GM18909 (cell line): ENCODE data around the gene S100Z.
"Not testable (repeated sequence)": the region's sequence is repeated elsewhere in the genome, so short reads cannot be mapped to it uniquely, and the experiment has no call there.

Experiments
- ATAC-seq: cut with Tn5 transposase; IDR thresholded peaks from one replicate; pipeline ENCODE4 v1.9.1; 2021; ENCODE audit warnings: mild to moderate bottlenecking; ENCODE audit not compliant: unreplicated experiment, poor library complexity

The S100Z gene

DNA sequence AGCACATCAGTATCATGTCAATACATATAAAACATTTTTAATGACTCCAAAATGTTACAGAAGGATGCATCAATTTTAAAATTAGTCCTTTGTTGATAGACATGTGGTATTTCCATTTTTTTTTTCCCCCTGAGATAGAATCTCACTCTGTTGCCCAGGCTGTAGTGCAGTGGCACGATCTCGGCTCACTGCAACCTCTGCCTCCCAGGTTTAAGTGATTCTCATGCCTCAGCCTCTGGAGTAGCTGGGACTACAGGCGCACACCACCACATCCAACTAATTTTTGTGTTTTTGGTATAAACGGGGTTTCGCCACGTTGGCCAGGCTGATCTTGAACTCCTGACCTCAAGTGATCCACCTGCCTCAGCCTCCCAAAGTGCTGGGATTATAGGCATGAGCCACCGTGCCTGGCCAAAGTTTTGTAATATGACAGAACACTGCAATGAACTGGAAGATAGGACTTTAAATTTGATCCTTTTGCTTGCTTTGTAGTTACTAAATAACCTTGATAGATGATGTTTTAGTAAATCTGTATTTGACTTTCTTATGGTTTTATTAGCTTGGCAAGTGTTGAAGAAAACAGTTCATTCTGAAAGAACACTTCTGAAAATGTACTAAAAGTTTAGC, 27.6 kb upstream of the S100Z start:
- ATAC-seq = not testable (repeated sequence)

DNA sequence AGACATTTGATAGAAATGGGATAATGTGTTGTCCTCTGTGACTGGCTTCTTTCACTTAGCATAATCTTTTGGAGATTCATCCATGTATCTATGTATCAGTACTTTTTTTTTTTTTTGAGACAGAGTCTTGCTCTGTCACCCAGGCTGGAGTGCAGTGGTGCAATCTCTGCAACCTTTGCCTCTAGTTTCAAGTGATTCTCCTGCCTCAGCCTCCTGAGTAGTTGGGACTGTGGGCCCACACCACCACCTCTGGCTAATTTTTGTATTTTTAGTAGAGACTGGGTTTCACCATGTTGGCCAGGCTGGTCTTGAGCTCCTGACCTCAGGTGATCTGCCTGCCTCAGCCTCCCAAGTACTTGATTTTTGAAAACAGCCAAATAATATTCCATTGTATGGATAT, 23.4 kb upstream of the S100Z start:
- not testable (repeated sequence) for ATAC-seq

DNA sequence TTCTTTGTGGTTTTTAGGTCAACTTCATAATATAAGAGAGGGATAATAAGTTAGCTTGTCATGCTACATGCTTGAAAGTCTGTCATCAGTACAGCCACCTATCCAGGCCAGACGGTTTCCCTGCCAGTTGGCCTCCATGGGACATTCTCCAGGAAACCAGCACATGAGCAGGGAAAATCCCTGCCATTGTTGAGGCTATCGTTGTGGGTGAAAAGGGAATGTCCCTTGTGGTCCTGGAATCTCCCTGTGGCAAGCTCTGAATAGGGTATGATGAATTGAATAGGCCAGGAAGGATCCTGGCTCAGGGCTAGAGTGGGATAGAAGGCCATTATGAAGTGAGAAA, 18.7 kb upstream of the S100Z start:
- no peak for ATAC-seq

DNA sequence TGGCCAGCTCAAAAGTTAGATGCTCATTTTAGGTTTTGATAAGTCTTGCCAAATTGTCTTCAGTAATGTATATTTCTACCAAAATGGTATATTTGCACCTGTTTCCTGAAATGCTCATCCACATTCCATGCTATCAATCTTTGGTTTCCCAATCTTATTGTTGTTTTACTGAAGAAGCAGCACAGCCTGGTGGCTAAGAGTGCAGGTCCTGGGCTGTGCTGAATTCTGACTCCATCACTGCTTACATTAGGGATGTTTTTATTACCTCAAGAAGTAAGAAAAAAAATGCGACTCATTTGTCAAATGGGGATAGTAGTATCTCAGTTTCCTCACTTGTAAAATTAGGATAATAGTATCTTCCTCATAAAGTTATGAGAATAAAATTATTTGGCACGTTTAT, 13.6 kb upstream of the S100Z start:
- no peak for ATAC-seq

DNA sequence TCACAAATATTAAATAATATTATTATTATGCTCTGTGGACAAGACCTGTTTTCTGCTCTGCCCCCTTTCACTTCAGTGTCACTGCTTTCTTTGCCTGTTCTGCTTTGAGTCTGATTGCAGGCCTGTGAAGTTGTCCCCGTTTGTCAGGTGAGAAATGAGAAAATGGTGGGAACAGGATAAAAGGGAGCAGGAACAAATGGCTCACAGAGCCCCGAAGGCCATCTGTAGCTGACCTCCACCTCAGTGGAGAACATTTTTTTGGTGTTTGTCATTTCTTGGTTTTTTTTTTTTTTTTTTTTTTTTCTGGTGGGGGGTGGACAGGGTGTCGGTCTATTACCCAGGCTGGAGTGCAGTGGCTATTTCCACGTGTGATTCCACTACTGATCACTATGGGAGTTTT, 13.2 kb upstream of the S100Z start:
- no peak for ATAC-seq

DNA sequence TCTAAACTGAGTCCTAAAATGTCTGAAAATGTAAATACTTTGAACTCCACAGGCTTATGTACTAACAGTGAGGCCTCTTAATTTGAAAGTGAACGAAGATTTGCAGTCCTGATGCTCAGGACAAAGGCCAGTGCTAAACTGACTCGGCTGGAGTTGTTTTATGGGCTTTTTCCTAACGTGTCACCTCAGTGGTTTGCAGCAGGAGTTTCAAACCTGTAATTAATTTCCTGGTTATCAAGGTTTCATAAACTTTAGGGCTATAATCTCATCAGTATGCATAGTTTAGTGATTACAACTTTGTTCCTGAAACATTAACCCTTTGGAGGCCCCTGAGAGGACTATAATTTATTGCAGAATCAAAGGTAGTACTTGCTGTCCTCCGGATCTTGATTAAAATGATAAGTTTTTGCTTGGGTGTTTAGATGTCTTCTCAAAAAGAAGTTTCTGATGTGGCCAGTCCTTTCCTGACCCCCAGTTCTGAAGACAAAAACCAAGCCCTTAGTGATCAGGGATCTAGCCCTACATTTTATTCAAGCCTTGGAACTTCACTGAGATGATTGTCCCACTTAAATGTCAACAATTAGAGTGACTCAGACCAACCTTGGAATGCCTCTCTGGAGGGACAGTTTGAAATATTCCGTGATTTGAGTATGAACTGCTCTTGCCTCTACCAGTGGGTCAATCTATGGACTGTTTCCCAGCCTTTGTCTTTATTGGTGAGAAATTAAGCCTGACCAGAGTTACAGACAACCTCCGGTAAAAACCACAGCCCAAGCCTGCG, 11.1 kb upstream of the S100Z start:
- ATAC-seq = no peak

DNA sequence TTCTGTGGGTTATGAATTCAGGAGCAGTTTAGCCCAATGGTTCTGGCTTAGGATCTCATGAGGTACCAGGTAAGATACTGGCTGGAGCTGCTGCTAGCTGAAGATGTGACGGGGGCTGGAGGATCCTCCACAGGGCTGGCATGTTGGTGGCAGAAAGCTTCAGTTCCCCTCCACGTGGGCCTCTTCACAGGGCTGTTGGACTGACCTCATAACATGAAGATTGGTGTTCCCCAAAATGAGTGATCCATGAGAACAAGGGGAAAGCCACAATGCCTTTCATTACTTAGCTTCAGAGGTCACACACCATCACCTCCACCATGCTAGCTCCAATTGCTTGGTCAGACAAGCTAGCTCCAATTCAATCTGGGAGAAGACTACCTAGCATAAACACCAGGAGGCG, 8.5 kb upstream of the S100Z start:
- no peak for ATAC-seq

DNA sequence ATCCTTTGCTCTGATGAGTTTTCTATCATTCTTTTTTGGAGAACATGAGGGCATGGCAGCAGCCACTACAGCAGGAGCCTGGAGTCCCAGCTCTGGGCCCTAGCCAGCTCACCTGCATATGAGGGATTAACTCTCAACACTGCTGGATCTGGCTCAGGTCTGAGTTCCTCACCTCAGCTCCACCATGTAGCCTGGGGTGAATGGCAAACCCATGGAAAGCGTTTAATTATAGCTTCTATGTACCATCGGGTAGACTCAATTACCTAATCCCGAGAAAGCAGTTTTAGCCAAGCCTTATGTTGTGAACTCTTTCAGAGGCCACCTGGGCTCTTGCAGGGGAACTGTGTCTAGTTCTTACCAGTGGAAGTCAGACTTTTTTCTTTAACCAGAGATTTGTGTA, 3.9 kb upstream of the S100Z start:
- no peak for ATAC-seq

DNA sequence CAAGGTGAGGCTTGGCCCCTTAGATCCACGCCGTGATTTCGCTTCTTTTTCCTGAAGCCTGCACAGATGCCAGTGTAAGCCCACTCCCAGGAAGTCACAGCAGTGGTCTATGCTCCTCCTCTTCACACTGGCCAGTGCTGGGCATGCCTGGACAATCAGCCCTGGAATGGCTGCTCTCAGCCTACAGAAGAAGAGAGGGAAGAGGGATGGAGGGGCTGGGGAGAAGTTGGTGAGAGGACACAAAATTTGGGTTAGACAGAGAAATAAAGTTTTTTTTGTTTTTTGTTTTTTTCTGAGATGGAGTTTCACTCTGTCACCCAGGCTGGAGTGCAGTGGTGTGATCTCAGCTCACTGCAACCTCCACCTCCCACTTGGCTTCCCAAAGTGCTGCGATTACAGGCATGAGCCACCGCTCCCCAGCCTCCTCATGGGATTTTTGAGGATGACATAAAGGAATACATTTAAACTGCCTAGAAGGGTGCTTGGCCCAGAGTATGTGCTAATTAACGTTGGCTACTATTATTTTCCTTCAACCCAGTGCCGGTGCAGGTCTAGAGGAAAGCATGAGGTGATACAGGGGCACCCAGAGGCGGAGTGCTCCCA, 830 bp downstream of the S100Z start:
- no peak for ATAC-seq

DNA sequence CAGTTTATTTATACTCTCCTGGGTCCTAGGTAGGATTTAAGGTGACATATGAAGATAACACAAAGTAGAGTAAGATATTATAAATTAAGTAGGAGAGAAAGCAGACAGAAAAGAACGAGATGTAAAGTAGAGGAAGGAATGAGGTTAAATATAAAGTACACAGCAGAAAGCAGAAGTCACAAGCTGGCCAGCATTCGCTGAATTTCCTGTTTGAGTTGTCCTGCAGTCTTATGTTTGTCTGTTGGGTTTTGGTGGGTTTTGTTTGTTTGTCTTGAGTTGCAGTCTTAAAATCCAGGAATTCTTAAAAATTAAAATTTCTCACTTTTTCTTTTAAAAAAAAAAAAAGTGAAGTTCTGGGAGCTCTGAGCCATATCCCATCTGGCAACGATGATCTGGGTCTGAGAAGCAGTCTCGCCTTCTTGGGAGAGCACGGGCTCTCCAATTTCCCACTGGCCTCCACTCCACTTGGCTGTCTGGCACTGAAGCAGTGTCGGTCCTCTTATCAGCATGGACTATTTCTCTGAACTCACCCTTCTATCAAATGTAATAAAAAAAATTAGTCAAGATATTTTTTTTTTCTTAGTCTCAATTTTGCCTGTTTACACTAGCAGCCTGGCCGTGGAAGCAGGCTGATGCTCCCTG, 2.0 kb downstream of the S100Z start:
- no peak for ATAC-seq

DNA sequence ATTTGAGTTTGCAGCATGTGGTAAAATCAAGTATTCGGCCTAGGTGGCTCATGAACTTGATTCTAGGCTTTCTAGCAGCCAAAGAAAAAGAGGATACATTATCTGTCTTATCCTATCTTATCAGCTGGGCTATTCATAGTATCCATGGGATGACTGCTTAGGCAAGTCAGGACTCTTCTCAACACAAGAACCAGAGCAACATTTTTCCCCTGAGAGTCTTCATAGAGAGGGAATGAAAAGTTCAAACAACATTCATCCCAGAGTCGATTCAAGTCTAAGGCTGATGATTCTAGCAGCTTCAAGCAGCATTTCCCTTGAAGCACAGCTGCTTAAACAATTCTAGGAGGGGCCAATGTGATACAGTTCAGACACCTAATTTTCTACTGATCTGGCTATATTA, 3.0 kb downstream of the S100Z start:
- no peak for ATAC-seq

DNA sequence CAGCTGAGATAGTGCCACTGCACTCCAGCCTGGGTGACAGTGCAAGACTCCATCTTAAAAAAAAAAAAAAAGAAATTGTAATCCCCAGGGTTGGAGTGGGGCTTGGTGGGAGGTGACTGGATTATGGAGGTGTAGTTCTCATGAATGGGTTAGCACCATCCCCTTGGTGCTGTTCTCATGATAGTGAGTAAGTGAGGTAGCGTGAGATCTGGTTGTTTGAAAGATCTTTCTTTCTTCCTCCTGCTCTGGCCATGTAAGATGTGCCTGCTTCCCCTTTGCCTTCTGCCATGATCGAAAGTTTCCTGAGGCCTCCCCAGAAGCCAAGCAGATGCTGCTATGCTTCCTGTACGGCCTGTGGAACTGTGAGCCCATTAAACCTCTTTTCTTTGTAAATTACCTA, 3.9 kb downstream of the S100Z start:
- ATAC-seq = not testable (repeated sequence)

DNA sequence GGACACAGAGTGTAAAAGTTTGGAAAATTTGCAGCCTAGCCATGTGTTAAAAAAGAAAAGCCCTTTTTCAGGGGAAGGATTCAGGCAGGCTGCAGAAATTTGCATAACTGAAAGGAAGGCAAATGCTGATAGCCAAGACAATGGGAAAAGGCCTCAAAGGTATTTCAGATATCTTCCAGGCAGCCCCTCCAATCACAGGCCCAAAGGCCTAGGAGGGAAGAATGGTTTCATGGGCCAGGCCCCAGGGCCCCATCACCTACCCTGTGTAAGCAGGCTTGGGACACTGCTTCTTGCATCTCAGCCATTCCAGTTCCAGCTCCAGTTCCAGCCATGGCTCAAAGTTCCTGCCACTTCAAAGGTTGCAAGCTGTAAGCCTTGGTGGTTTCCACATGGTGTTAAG, 4.8 kb downstream of the S100Z start:
- no peak for ATAC-seq

DNA sequence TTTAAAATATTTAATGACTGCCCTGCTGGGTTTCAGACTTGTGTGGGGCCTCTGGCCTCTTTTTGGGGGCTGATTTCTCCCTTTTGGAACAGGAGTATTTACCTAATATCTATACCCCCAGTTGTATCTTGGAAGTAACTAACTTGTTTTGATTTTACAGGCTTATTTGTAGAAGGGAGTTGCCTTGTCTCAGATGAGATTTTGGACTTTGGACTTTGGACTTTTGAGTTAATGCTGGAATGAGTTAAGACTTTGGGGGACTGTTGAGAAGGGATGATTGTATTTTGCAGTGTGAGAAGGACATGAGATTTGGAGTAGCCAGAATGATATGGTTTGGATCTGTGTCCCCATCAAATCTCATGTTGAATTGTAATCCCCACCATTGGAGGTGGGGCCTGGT, 5.7 kb downstream of the S100Z start:
- ATAC-seq = not testable (repeated sequence)

DNA sequence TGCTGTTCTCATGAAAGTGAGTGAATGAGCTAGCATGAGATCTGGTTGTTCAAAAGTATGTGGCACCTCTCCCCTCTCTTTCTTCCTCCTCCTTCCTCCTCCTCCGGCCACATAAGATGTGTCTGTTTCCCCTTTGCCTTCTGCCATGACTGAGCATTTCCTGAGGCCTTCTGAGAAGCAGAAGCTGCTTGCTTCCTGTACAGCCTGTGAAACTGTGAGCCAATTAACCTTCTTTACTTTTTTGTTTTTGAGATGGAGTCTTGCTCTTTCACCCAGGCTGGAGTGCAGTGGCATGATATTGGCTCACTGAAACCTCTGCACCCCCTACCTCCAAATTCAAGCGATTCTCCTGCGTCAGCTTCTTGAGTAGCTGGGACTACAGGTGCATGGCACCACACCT, 6.1 kb downstream of the S100Z start:
- ATAC-seq = peak; percentile 59

DNA sequence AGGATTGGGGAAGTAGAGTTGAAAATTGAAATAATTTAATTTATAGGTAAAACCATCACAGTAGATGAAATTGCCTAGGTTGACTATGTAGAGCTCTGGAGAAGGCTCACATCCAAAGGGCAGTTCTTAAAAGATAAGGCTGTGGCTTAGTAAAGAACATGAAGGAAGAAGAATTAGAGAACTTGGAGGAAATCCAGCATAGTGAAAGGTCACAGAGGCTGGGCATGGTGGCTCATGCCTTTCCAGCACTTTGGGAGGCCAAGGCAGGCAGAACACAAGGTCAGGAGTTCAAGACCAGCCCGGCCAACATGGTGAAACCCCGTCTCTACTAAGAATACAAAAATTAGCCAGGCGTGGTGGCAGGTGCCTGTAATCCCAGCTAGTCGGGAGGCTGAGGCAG, 7.0 kb downstream of the S100Z start:
- ATAC-seq = not testable (repeated sequence)

DNA sequence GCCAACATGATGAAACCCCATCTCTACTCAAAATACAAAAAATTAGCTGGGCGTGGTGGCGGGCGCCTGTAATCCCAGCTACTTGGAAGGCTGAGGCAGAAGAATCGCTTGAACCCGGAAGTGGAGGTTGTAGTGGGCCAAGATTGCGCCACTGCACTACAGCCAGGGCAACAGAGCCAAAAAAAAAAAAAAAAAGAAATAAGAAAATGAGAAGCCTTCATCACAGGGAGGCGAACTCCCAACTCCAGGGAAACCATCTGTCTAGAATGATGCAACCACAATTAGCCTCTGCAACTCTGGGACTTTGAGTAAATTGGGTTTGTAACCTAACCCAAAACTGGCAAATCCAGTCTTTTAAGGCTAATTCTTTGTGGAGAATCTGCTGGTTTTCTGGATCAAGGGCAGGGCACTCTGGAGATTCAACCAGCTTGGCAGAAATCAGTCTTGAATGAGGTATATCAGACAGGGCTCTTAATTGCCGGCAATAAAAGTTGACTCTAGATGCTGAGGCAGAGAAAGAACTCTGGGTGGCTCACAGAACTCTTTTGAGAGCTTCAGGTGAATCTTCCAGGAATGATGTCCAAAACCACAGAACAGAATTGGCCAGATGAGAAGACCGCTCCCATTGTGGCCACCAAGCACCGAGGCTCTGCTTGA, 9.9 kb downstream of the S100Z start:
- ATAC-seq = no peak

DNA sequence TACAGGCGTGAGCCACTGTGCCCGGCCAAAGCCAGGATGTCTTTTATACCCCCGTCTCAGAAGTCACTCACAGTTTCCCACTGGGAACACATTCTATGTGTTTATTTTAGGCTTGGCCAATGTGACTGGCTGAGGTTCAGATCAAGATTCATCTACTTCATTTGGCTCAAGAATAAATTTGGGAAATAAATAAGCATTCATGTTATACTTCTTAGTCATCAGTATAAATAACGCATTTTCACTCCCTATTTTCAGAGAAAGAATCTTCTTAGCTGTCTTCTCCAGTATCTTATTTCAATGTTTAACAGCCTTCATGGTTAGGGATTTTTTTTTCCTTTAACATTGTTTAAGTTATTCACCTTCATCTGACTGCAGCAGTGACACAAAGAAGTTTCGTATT, 11.8 kb downstream of the S100Z start:
- ATAC-seq = no peak

DNA sequence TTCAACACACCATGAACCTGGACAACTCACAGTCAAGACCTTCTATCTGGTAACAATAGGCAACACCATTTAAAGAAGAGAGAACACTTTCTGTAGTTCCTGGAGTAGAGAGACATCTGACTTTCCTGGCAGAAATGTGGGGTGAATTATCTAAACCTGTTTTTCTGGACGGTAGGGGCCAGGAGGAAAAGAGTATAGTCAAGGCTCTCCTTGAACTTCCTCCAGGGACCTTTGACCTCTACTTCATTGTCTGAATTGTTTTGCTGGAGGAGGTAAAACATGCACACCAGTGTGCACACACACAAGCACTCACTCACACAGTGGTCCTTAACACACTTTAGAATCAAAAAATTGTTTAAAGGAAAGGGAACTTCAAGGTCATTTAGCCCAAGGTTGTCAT, 13.2 kb downstream of the S100Z start:
- no peak for ATAC-seq

DNA sequence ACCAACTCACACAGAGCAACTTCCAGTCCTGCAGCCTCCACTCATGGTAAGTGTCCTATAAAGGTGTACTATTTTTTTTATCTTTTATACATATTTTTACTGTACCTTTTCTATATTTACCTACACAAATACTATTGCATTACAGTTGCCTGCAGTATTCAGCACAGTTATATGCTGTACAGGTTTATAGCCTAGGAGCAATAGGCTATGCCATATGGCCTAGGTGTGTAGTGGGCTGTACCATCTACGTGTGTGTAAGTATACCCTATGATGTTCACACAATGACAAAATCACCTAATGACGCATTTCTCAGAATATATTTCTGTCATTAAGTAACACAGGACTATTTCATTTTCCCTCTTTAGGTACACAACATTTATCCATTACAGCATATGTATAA, 16.7 kb downstream of the S100Z start:
- no peak for ATAC-seq

DNA sequence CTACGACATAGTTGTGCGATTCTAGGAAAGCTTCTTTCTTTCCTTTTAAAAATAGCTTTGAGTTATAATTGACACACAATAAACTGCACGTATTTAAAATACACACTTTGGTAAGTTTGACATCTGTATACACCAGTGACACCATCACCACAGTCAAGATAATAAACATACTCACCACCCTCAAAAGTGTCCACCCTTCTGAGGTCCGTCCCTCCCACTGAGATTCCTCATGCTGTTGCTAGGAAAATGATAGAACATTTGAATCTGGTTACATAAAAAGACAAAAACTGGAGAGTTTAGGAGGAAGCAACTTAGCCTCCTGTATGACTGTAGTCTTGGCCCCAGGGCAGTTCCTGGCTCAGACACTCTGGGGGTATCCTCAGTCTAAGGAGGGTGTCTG, 17.2 kb downstream of the S100Z start:
- no peak for ATAC-seq
